Adrenal gland (tissue), 5 donors: Measurements from ENCODE around the gene CD274.

Experiments
- POLR2A ChIP-seq, 2 donors: fragments of 450-650 bp; IDR thresholded peaks; one replicate each; pipeline ENCODE4 v1.6.1; 2017; ENCODE audit warnings: antibody characterized with exemption in 2 of 2, mild to moderate bottlenecking in 2 of 2, moderate library complexity in 1 of 2
- TF ChIP-seq, protein P1 (sequence below), 6 experiments: fragments of 450-650 bp in 4 of 6; fragments of 200-600 bp in 2 of 6; sonication (generic) in 1 of 6; IDR thresholded peaks; 1 replicate in 5 of 6; 2 replicates in 1 of 6; pipeline versions ENCODE4 v1.5.1 to v1.8.0; 2016 to 2021; ENCODE audit warnings: antibody characterized with exemption in 6 of 6, mild to moderate bottlenecking in 2 of 6, moderate library complexity in 1 of 6
- donor health status: DM: no; HTN: no; CAD: no.

GRCh38 chr9:5448461-5449435, 1.6 kb upstream of the CD274 start:
- TF ChIP-seq, protein P1, sequence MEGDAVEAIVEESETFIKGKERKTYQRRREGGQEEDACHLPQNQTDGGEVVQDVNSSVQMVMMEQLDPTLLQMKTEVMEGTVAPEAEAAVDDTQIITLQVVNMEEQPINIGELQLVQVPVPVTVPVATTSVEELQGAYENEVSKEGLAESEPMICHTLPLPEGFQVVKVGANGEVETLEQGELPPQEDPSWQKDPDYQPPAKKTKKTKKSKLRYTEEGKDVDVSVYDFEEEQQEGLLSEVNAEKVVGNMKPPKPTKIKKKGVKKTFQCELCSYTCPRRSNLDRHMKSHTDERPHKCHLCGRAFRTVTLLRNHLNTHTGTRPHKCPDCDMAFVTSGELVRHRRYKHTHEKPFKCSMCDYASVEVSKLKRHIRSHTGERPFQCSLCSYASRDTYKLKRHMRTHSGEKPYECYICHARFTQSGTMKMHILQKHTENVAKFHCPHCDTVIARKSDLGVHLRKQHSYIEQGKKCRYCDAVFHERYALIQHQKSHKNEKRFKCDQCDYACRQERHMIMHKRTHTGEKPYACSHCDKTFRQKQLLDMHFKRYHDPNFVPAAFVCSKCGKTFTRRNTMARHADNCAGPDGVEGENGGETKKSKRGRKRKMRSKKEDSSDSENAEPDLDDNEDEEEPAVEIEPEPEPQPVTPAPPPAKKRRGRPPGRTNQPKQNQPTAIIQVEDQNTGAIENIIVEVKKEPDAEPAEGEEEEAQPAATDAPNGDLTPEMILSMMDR (IDR thresholded peaks at IDR 0.05) = no peak
- TF ChIP-seq POLR2A (IDR thresholded peaks at IDR 0.05) = no peak
